ENCODE data around the gene KCNAB1. TPM values are rescaled to one million over a fixed set of nuclear protein-coding genes. Genes with fewer than 3 reads are reported as not detected.

The KCNAB1 gene
- total and polyA plus RNA-seq, 2 donors (not counting 1 experiment from before 2014, with no cell fraction given), result not detected

GRCh38 chr3:156581954-156582353 lies 461.6 kb downstream of the KCNAB1 start:
- Mint-ChIP-seq H3K27ac (no peak overlapping the region), H3K4me1 (peaks cover 4% of the 10 kb centered on the region), H3K9me3 (ENCODE audit: insufficient read depth) (no peaks in the 10 kb centered on the region), H3K27me3 (no peaks in the 10 kb centered on the region), H3K4me3 (no peak overlapping the region)
- H3K4me2 ChIP-seq (replicated peaks; ENCODE audit: low read depth, low read length, poor library complexity, severe bottlenecking), result no peak overlapping the region
- no peak for ATAC-seq (ENCODE audit: low read depth)
- H3K9ac ChIP-seq (ENCODE audit: low read length), result no peak overlapping the region
- H2AFZ ChIP-seq (ENCODE audit: insufficient read depth, low read depth, low read length, poor library complexity, severe bottlenecking), result no peak overlapping the region
- TF ChIP-seq CTCF (IDR thresholded peaks at IDR 0.05) (no peak), EZH2 (IDR thresholded peaks at IDR 0.05; ENCODE audit: borderline replicate concordance, insufficient read depth, low read depth, low read length, poor library complexity, severe bottlenecking) (no peak)
- H3K4me3 ChIP-seq (ENCODE audit: control extremely low read depth in 1 of 5, extremely low read depth in 1 of 5, insufficient read depth in 1 of 5, low read depth in 2 of 5, low read length in 4 of 5), result no peak overlapping the region
- no peaks in the 10 kb centered on the region for H4K20me1 ChIP-seq (ENCODE audit: control insufficient read depth, insufficient read depth, low read length, poor library complexity, severe bottlenecking)
- no peak overlapping the region for H3K27ac ChIP-seq (ENCODE audit: low read length in 2 of 2)
- ChIA-PET POLR2A (no interaction called here), CTCF (no interaction called here)
- no peaks in the 10 kb centered on the region for H3K4me1 ChIP-seq (ENCODE audit: control insufficient read depth in 2 of 2, insufficient read depth in 2 of 2, low read length in 2 of 2)
- no peaks in the 10 kb centered on the region for H3K9me3 ChIP-seq (ENCODE audit: control extremely low read depth in 1 of 3, control insufficient read depth in 2 of 3, insufficient read depth in 1 of 3, low read length in 2 of 3)
- H3K79me2 ChIP-seq (ENCODE audit: control insufficient read depth, insufficient read depth, low read length), result no peaks in the 10 kb centered on the region
- H3K27me3 ChIP-seq (replicated peaks in 1 of 4; ENCODE audit: control extremely low read depth in 1 of 4, control insufficient read depth in 3 of 4, insufficient read depth in 4 of 4, low read length in 3 of 4), result peaks cover 0 to 5% (median under 1%) of the 10 kb centered on the region in 4 experiments
- no peak for DNase-seq
- no peaks in the 10 kb centered on the region for H3K36me3 ChIP-seq (replicated peaks in 1 of 2; ENCODE audit: control extremely low read depth in 1 of 2, control insufficient read depth in 1 of 2, extremely low read depth in 1 of 2, insufficient read depth in 2 of 2, low read length in 1 of 2)
- intact Hi-C loops (cut with micrococcal nuclease), result no loop called here

GRCh38 chr3:156582532-156583183 lies 462.3 kb downstream of the KCNAB1 start:
- Histone ChIP-seq H4K20me1 (ENCODE audit: control insufficient read depth, insufficient read depth, low read length, poor library complexity, severe bottlenecking) (no peaks in the 10 kb centered on the region), H3K27me3 (replicated peaks in 1 of 4; ENCODE audit: control extremely low read depth in 1 of 4, control insufficient read depth in 3 of 4, insufficient read depth in 4 of 4, low read length in 3 of 4) (peaks cover 0 to 5% (median under 1%) of the 10 kb centered on the region in 4 experiments), H3K9me3 (ENCODE audit: control extremely low read depth in 1 of 3, control insufficient read depth in 2 of 3, insufficient read depth in 1 of 3, low read length in 2 of 3) (no peaks in the 10 kb centered on the region), H3K9ac (ENCODE audit: low read length) (no peak overlapping the region), H3K27ac (ENCODE audit: low read length in 2 of 2) (no peak overlapping the region), H3K4me3 (ENCODE audit: control extremely low read depth in 1 of 5, extremely low read depth in 1 of 5, insufficient read depth in 1 of 5, low read depth in 2 of 5, low read length in 4 of 5) (no peak overlapping the region), H3K36me3 (replicated peaks in 1 of 2; ENCODE audit: control extremely low read depth in 1 of 2, control insufficient read depth in 1 of 2, extremely low read depth in 1 of 2, insufficient read depth in 2 of 2, low read length in 1 of 2) (no peaks in the 10 kb centered on the region), H3K4me2 (replicated peaks; ENCODE audit: low read depth, low read length, poor library complexity, severe bottlenecking) (no peak overlapping the region), H3K4me1 (ENCODE audit: control insufficient read depth in 2 of 2, insufficient read depth in 2 of 2, low read length in 2 of 2) (no peaks in the 10 kb centered on the region), H2AFZ (ENCODE audit: insufficient read depth, low read depth, low read length, poor library complexity, severe bottlenecking) (no peak overlapping the region), H3K79me2 (ENCODE audit: control insufficient read depth, insufficient read depth, low read length) (no peaks in the 10 kb centered on the region)
- Mint-ChIP-seq H3K9me3 (ENCODE audit: insufficient read depth) (no peaks in the 10 kb centered on the region), H3K4me1 (peaks cover 8% of the 10 kb centered on the region), H3K27me3 (no peaks in the 10 kb centered on the region), H3K4me3 (no peak overlapping the region), H3K27ac (no peak overlapping the region)
- CTCF ChIA-PET, result no interaction called here
- POLR2A ChIA-PET, result no interaction called here
- ATAC-seq (ENCODE audit: low read depth) (no peak), DNase-seq (no peak)
- intact Hi-C loops (cut with micrococcal nuclease), result no loop called here
- TF ChIP-seq EZH2 (IDR thresholded peaks at IDR 0.05; ENCODE audit: borderline replicate concordance, insufficient read depth, low read depth, low read length, poor library complexity, severe bottlenecking), result no peak
- no peak for TF ChIP-seq CTCF (IDR thresholded peaks at IDR 0.05)
- WGBS (ENCODE audit: insufficient coverage), result 94% methylated on average over 2 of the region's 4 CpGs

Data from B cell (primary cell).